HG02642 (cell line): ENCODE results near the gene AP4M1.
A peak's percentile ranks its signal among the peaks of the same experiment; 100 is the strongest.
"Not testable (repeated sequence)": the region's sequence is repeated elsewhere in the genome, so short reads cannot be mapped to it uniquely, and the experiment has no call there.

Experiments
- ATAC-seq: cut with Tn5 transposase; IDR thresholded peaks from one replicate; pipeline ENCODE4 v1.9.1; 2021; ENCODE audit warnings: mild to moderate bottlenecking; ENCODE audit not compliant: unreplicated experiment, poor library complexity

Gene AP4M1

GRCh38 chr7:100127866-100128636 lies 26.6 kb downstream of the AP4M1 start:
- ATAC-seq, result peak; percentile 1

DNA sequence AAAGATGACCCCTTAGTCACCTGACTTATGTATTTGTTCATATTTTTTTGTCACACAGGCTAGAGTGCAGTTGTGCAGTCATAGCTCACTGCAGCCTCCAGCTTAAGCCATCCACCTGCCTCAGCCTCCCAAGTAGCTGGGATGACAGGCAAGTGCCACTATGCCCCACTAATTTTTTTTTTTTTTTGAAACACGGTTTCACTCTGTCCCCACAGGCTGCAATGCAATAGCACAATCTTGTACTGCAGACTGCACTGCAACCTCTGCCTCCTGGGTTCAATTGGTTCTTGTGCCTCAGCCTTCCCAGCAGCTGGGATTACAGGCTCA lies 27.2 kb downstream of the AP4M1 start:
- no peak for ATAC-seq

DNA sequence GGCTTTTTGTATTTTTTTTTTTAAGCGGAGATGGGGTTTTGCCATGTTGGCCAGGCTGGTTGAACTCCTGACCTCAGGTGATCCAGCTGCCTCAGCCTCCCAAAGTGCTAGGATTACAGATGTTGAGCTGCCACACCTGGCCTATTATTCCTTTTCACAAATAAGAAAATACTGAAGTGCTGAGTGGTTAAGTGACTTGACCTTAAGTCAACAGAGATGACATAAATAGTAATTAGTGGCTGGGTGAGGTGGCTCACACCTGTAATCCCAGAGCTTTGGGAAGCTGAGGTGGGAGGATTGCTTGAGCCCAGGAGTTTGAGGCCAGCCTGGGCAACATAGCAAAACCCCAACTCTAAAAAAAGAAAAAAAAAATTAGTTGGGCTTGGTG lies 28.8 kb downstream of the AP4M1 start:
- ATAC-seq, result not testable (repeated sequence)

- ATAC-seq, result no peak
Observed at GRCh38 chr7:100130608-100131453, 29.4 kb downstream of the AP4M1 start.

DNA sequence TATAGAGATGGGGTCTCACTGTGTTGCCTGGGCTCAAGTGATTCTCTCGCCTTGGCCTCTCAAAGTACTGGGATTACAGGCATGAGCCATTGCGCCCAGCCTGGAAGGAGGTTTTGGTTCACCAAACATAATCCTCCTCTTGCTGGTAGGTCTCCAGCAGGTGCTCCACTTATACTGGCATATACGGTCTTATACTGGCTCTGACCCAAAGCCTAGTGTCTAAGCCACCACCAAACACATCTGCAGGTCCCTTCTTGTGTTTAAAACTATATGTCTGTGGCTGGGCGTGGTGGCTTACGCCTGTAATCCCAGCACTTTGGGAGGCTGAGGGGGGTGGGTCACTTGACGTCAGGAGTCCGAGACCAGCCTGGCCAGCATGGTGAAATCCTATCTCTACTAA lies 30.7 kb downstream of the AP4M1 start:
- no peak for ATAC-seq

DNA sequence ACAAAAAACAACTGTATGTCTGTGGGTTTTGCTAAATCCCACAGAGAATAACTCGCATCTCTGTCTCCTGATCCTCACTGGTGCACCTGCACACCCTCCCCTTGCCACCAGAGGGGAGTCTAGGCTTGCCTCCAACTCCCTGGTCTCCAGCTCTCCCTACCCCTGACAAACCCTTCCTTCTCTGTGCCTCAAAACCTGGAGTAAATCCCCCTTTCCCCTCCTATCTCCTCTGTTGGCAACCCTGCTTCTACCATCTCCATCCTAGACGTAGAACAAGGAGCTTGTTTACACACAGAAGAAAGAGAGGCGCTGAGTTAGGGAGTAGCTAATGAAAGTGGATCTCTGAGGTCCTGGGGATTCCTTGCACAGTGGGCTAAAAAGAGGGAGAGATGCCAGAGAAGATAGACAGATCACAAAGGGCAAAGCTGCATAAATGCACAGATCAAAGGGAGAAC lies 31.3 kb downstream of the AP4M1 start:
- ATAC-seq, result peak; percentile 56

DNA sequence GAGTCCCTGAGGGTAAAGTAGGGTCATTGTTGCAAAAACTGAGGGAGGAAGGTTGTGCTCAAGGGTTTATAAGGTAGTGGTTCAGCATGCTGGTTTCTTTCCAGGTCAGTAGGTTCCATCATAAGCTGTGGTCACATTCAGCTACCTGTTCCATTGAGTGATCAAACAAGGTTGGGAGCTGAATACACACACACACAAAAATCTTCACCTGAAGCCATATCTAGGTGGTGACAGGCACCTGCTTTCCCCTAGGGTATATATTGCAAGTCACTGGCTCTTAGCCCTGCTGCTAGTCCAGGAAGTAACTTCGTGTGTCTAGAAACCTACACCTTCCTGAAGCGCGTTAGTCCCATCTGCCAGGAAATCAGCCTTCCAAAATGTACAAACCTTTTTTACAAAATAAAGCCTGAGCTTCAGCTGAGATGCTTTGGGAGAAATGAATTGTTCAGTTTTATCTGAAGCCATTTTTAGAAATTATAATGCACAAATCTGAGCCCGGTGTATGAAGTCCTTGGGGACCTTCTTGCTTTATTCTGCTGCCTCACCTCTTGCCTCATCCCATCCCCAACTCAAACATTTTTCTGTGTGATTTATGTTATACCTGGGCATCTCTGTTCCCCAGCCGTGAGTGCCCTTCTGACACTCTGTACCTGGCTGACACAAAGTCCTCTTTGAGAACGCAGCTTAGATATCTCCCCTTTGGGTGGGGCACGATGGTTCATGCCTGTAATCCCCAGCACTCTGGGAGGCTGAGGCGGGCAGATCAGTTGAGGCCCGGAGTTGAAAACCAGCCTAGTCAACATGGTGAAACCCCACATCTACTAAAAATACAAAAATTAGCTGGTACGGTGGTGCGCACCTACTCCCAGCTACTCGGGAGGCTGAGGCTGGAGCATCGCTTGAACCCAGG lies 36.7 kb downstream of the AP4M1 start:
- no peak for ATAC-seq

DNA sequence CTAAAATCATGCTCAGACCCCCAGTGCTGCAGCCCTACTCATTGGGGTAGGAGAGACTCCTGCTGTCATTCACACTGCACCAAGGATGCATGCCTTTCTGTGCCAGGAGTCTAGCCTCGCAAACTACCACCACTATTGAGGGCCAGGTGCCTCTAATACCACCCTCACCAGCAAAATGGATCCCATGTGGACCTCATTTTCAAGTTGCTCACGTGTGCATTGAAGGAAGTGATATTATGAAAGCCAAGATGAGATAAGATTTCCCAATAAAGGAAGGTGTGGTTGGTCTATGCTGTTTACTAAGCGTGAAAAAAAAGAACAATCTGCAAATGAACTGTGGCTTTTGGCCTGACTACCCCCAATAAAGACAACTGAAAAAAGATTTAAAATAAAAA lies 40.1 kb downstream of the AP4M1 start:
- no peak for ATAC-seq

DNA sequence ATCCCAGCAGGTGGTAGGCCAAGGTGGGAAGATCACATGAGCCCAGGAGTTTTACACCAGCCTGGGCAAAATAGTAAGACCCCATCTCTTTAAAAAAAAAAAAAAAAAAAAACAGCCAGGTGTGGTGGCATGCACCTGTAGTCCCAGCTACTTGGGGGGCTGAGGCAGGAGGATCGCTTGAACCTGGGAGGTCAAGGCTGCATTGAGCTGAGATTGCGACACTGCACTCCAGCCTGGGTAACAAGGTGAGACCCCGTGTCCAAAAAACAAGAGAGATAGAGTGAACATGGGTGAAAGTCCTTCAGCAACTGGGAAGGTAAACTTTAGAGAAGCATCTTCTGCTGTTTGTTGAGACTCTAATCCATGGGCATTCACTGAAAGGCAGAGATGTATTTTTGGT lies 41.0 kb downstream of the AP4M1 start:
- no peak for ATAC-seq

DNA sequence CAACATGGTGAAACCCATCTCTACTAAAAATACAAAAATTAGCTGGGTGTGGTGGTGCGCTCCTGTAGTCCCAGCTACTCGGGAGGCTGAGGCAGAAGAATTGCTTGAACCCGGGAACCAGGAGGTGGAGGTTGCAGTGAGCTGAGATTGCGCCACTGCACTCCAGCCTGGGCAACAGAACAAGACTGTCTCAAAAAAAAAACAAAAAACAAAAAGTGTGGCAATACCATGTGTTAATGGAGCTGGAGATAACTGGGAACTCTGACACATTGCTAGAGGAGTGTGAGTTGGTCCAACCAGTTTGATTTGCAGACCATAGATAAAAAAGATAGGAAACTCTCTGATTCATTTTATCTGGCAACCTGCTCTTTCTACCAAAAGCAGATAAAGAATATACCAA lies 44.9 kb downstream of the AP4M1 start:
- not testable (repeated sequence) for ATAC-seq

DNA sequence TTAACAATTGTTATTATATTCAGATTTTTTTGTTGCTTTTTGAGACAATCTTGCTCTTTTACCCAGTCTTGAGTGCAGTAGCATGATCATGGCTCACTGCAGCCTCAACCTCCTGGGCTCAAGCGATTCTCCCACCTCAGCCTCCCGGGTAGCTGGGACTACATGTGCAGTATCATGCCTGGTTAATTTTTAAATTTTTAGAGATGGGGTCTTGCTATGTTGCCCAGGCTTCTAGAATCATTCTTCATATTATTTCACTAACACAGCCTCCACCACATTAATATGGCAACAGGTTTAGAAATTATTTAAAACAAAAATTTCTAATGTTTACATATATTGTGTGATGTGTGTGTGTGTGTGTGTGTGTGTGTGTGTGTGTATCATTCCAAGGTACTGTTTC lies 45.8 kb downstream of the AP4M1 start:
- ATAC-seq, result no peak

- ATAC-seq, result no peak
Observed at GRCh38 chr7:100148225-100148558, 46.7 kb downstream of the AP4M1 start.

GRCh38 chr7:100148559-100149328 lies 47.3 kb downstream of the AP4M1 start, which contains the start of gene LAMTOR4:
Gene LAMTOR4, plus strand, starts transcription at chr7:100148918. Its CDS starts 55 bp downstream, at chr7:100148973.
- peak; percentile 98 for ATAC-seq

DNA sequence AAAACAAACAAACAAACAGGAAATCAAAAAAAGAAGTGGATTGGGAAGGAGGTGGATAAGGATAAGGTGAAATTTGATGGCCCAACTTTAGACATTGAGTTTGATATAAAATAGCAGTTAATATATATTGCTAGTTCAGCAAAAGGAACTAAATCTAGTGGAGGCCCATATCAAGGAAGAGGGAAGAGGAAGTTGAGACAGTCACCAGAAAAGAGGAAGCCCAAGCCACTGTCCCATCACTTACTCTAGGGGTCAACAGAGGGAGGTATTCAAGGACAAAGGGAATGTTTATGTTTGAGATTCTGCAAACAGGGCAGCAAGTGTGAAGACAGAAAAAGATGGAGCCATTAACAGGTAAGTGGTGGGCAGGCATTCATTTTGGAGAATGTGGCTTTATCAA lies 51.0 kb downstream of the AP4M1 start:
- no peak for ATAC-seq

DNA sequence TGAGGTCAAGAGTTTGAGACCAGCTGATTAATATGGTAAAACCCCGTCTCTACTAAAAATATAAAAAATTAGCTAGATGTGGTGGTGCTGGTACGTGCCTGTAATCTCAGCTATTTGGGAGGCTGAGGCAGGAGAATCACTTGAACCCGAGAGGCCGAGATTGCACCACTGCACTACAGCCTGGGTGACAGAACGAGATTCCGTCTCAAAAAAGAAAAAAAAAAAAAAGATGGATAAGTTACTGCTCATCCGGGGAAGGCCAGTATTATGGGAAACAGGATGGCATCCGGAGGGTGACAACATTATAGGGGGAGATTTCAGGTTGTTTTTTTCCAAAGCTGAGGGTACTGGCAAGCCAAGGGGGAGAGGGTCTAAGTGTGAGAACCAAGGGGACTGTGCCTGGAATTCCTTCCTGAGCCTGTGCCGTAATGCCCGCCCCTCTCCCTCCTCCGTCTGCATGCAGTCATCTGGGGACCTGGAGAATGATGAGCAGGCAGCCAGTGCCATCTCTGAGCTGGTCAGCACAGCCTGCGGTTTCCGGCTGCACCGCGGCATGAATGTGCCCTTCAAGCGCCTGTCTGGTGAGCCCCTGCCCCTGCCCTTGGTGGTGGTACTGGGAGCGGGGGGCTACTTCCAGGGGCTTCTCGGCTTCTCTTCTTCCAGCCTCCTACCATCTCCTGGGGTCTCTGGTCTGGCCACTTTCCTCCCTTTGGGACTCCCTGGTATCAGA lies 51.7 kb downstream of the AP4M1 start:
- no peak for ATAC-seq

- no peak for ATAC-seq
Observed at GRCh38 chr7:100153708-100154535, 52.5 kb downstream of the AP4M1 start.

- ATAC-seq, result no peak
Observed at GRCh38 chr7:100154651-100155491, 53.4 kb downstream of the AP4M1 start.
